GM18508 (cell line): ENCODE data around the gene C4orf54.

Source experiments
- ATAC-seq: cut with Tn5 transposase; IDR thresholded peaks from one replicate; pipeline ENCODE4 v1.9.1; 2021; ENCODE audit warnings: moderate number of reproducible peaks; ENCODE audit not compliant: insufficient read depth, unreplicated experiment

Gene C4orf54

GRCh38 chr4:99652596-99653436 lies 4.8 kb downstream of the C4orf54 start:
- no peak for ATAC-seq

GRCh38 chr4:99651811-99652485 lies 5.7 kb downstream of the C4orf54 start:
- ATAC-seq: no peak

GRCh38 chr4:99651016-99651769 lies 6.4 kb downstream of the C4orf54 start:
- no peak for ATAC-seq

GRCh38 chr4:99649778-99650177 lies 7.8 kb downstream of the C4orf54 start:
- no peak for ATAC-seq

GRCh38 chr4:99649208-99649607 lies 8.4 kb downstream of the C4orf54 start:
- ATAC-seq: no peak

- no peak for ATAC-seq
Observed at GRCh38 chr4:99648321-99648720, 9.3 kb downstream of the C4orf54 start.

GRCh38 chr4:99647071-99647470 lies 10.6 kb downstream of the C4orf54 start:
- ATAC-seq: no peak

- ATAC-seq: no peak
Observed at GRCh38 chr4:99645638-99646037, 12.0 kb downstream of the C4orf54 start.

- ATAC-seq: no peak
Observed at GRCh38 chr4:99645036-99645435, 12.6 kb downstream of the C4orf54 start.

GRCh38 chr4:99644453-99644852 lies 13.2 kb downstream of the C4orf54 start:
- no peak for ATAC-seq

GRCh38 chr4:99642725-99643489 lies 14.7 kb downstream of the C4orf54 start:
- ATAC-seq: no peak

- ATAC-seq: no peak
Observed at GRCh38 chr4:99640676-99641075, 17.0 kb downstream of the C4orf54 start.

GRCh38 chr4:99637174-99637573 lies 20.5 kb downstream of the C4orf54 start:
- ATAC-seq: no peak

GRCh38 chr4:99636422-99636821 lies 21.2 kb downstream of the C4orf54 start:
- ATAC-seq: no peak

GRCh38 chr4:99635601-99636000 lies 22.0 kb downstream of the C4orf54 start:
- ATAC-seq: no peak

- no peak for ATAC-seq
Observed at GRCh38 chr4:99634742-99635360, 22.8 kb downstream of the C4orf54 start.

GRCh38 chr4:99633772-99634171 lies 23.9 kb downstream of the C4orf54 start:
- no peak for ATAC-seq

GRCh38 chr4:99630857-99631360 lies 26.7 kb downstream of the C4orf54 start:
- no peak for ATAC-seq

GRCh38 chr4:99629962-99630554 lies 27.6 kb downstream of the C4orf54 start:
- no peak for ATAC-seq
